GM19395 (cell line): ENCODE data around the gene ANGPTL4.
"Not testable (repeated sequence)": the region's sequence is repeated elsewhere in the genome, so short reads cannot be mapped to it uniquely, and the experiment has no call there.

Source experiments
- ATAC-seq: cut with Tn5 transposase; IDR thresholded peaks from one replicate; pipeline ENCODE4 v1.9.1; 2021; ENCODE audit warnings: mild to moderate bottlenecking, moderate library complexity; ENCODE audit not compliant: unreplicated experiment

ANGPTL4 gene, protein sequence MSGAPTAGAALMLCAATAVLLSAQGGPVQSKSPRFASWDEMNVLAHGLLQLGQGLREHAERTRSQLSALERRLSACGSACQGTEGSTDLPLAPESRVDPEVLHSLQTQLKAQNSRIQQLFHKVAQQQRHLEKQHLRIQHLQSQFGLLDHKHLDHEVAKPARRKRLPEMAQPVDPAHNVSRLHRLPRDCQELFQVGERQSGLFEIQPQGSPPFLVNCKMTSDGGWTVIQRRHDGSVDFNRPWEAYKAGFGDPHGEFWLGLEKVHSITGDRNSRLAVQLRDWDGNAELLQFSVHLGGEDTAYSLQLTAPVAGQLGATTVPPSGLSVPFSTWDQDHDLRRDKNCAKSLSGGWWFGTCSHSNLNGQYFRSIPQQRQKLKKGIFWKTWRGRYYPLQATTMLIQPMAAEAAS

DNA sequence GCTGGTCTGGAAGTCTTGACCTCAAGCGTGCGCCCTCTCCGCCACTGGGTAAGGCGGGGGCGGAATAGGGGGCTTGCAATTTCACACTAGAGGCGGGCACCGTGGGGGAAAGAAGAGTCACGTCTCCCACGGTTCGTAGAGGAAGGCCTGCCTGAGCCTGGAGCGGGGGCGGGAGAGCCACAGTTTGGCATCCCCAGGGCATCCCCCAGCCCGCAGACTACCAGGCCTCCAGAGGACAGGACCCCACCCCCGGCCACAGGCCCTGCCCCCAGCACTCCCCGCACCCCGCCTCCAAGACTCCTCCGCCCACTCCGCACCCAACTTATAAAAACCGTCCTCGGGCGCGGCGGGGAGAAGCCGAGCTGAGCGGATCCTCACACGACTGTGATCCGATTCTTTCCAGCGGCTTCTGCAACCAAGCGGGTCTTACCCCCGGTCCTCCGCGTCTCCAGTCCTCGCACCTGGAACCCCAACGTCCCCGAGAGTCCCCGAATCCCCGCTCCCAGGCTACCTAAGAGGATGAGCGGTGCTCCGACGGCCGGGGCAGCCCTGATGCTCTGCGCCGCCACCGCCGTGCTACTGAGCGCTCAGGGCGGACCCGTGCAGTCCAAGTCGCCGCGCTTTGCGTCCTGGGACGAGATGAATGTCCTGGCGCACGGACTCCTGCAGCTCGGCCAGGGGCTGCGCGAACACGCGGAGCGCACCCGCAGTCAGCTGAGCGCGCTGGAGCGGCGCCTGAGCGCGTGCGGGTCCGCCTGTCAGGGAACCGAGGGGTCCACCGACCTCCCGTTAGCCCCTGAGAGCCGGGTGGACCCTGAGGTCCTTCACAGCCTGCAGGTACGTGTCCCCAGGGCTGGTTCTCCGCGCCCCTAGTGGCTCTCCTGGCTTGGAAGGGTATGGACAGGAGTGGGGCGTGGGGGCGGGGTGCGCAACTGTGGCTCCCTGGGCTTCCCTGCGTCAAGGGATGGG lies at the start of gene ANGPTL4:
Gene ANGPTL4, plus strand, starts transcription at position 353 of the 969 bp plus-strand sequence. Its CDS starts 167 bp downstream, at position 520.
- ATAC-seq: no peak

- ATAC-seq: not testable (repeated sequence)
Measured at GRCh38 chr19:8314981-8315640, 48.8 kb upstream of the ANGPTL4 start.

DNA sequence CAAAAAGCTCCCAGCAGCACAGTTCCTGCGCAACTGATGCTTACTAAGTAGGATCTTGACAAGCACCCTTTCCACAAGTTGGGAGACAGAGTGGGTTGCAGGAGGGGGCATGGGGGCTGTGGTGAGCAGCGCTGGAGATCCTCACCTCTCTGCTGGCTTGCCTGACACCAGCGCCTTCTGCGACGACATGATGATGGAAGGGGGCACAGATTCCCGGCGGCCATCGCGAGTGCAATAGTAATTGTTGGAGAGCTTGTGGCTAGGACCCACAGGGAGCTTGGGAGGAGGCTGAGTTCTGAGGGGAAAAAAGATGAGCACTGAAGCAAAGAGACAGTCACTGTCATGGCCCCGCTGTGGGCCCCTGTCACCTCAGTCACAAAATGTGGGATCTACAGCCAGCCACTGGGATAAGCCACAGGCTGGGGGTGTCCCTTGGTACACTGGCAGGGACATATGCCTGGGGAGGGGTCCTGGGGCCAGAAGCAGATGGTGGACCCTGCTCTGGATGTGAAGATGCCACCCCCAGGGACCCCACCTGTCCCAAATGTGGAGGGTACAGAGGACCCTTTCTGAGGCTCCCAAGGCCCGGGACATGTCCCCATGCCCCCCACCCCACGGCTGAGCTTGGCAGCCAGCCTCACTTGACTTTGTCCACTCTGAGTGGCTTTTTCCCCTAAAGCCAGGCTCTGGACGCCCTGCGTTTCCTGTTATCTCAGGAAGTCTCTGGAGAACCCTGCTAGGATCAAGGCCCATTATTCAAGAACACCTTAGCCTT lies 47.4 kb upstream of the ANGPTL4 start:
- no peak for ATAC-seq

- not testable (repeated sequence) for ATAC-seq
Measured at GRCh38 chr19:8318835-8319234, 45.1 kb upstream of the ANGPTL4 start.

DNA sequence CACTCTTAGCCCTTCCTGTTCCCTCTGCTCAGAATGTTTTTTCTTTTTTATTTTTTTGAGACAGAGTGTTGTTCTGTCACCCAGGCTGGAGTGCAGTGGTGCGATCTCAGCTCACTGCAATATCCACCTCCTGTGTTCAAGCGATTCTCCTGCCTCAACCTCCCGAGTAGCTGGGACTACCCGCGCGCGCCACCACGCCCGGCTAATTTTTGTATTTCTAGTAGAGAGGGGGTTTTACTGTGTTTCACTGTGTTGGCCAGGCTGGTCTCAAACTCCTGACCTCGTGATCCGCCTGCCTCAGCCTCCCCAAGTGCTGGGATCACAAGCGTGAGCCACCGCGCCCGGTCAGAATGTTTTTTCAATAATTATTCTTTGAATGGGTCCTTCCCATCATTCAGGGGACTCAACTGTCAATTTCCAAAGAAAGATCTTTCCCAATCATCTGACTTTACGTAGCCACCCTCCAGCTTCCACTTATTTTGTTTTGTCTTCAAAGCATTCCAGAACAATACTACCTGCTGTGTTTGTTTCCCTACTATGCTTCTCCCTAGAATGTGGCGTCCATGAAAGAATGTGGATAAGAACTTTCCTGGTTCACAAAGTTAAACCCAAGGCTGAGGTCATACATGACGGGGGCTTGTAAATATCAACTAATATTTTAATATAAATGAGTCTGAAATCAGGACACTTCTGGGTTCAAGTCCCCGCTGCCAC lies 44.0 kb upstream of the ANGPTL4 start:
- no peak for ATAC-seq

- peak; percentile 20 for ATAC-seq
Measured at GRCh38 chr19:8320564-8321066, 43.3 kb upstream of the ANGPTL4 start.

GRCh38 chr19:8321067-8321985 lies 42.6 kb upstream of the ANGPTL4 start, which contains the start of the genes NDUFA7 and RPS28:
NDUFA7 (minus strand) TSS chr19:8321375; CDS start chr19:8321358, 17 bp downstream.
RPS28 (plus strand) TSS chr19:8321496; CDS start chr19:8321531, 35 bp downstream.
- ATAC-seq: peak; percentile 84

- no peak for ATAC-seq
Measured at GRCh38 chr19:8321986-8322637, 41.8 kb upstream of the ANGPTL4 start.

DNA sequence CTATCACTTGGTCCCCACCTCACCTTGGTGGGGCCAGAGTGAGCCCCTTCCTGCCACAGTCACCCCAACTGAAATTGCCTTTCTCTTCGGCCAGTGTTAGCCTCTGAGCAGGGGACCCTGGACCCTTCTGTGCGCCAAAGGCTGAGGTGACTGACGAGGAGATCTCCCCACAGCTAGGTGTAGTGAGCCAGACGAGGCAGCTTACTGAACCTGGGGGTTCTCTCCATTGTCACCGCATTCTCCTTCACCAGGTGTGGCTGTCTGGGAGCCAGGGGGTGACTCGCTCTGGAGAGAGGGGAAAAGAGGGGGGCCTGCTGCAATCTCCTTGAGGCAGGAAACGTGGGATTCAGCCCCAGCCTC lies 41.3 kb upstream of the ANGPTL4 start:
- no peak for ATAC-seq

DNA sequence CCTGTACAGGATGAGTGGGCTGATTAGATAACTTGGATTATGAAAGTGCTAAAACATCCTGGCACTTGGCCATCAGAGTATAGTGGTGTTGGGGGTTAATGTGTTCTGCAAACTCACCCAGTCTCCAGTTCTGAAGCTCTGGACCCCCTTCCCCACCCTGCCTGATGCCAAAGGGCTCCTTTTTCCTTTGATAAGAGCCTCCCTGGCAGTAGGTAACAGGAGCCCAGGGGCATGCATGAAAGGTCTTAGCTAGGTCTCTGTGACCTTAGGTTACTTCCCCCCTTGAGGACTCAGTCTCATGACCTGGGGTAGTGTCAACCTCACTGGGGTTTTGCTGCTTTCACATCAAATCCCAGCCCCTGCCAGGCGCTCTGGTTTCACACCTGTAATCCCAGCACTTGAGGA lies 40.2 kb upstream of the ANGPTL4 start:
- ATAC-seq: no peak

- ATAC-seq: no peak
Measured at GRCh38 chr19:8324186-8325050, 39.5 kb upstream of the ANGPTL4 start.

DNA sequence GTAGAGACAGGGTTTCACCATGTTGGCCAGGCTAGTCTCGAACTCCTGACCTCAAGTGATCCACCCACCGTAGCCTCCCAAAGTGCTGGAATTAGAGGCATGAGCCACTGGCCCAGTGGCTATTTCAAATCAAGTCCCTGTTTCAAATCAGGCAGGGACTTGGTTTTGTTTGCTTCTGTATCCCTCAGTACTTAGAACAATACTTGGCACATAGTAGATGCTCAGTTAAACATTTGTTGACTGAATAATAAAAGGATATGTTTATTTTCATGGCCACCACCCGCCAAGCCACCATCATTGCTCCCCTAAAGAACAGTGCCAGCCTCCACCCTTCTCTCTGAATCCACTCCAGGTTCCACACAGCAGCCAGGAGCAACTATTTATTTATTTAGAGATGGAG lies 38.5 kb upstream of the ANGPTL4 start:
- ATAC-seq: no peak

- no peak for ATAC-seq
Measured at GRCh38 chr19:8329996-8330395, 34.0 kb upstream of the ANGPTL4 start.

DNA sequence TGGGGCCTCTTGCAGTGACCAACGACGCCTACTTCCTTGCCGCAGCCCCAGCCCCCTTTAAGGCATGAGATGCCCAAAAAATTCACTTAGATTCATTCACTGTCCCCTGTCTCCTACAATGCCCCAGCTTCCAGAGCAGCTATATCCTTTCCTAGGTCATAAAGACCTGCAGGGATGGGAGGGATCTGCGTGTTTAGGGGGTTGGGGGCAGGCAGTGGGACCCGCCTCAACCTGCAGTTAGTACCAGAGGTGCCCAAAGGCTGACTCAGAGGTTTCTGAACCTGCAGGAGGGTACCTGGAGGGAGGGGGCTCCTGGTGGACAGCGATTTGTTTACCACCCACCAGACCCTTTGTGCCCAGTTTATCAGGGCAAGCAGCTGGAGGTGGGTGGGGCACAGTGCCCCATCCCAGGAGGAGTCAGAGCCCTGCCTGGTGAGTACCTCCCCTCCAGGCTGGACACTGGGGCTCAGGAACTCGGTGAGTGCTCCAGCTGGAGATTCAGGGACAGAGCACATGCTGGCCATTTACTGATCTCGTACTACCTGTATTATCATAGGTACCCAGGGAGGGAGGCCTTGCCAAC lies 32.6 kb upstream of the ANGPTL4 start:
- ATAC-seq: no peak

DNA sequence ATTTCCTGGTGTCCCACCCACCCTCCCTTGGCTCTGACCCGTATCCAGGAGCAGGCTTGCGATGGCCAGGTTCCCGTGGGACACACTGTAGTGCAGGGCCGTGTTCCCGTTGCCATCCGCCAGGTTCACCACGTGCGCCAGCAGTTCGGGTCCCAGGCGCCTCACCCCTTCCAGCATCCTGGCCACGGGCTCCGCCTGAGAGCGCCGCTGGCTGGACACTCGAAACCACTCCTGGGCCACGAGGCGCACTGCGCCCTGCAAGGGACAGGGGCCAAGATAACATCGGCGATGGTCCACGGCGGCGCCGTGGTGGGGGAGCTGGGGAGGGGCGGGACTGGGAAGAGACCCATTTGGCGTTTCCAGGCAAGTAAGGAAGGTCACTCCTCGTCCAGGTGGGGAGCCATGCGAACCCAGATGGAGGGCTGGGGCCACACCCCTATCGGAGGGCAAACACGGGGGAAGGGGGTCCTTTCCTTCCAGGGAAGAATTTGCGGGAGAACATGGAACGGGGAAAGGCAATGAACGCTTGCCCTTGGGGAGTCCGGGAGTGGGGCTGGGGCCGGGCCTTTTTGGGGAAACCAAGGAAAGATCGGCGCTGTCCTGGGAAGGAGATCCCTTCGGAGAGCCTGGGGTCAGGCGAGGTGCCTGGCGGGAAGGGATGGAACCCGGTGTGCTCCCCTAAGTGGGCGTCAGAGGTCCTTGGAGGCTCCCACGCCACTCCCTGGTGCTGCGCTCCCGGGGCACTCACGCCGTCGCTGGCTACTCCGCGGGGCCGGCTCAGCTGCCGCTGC lies 30.8 kb upstream of the ANGPTL4 start:
- ATAC-seq: no peak
